GM12875 (cell line): ENCODE data around the gene CCNY.

Source experiments
- H3K4me3 ChIP-seq: one replicate; pipeline ENCODE4 v1.5.1; 2011; ENCODE audit warnings: low read depth, low read length, control low read depth
- CTCF ChIP-seq: IDR thresholded peaks from 2 replicates; pipeline ENCODE4 v1.5.1; 2011; ENCODE audit warnings: low read depth, mild to moderate bottlenecking, control low read depth, inconsistent platforms, low read length, moderate library complexity, borderline replicate concordance; ENCODE audit not compliant: insufficient read depth

The CCNY gene

GRCh38 chr10:35611750-35612149 is 275.4 kb downstream of the CCNY start:
- no peak overlapping the region for H3K4me3 ChIP-seq
- TF ChIP-seq CTCF: no peak

- no peak for TF ChIP-seq CTCF
- no peak overlapping the region for H3K4me3 ChIP-seq
Measured at GRCh38 chr10:35612385-35613106, 276.2 kb downstream of the CCNY start.

- no peak for TF ChIP-seq CTCF
- H3K4me3 ChIP-seq: no peak overlapping the region
Measured at GRCh38 chr10:35613107-35613440, 276.8 kb downstream of the CCNY start.

GRCh38 chr10:35613597-35614226 is 277.4 kb downstream of the CCNY start:
- TF ChIP-seq CTCF: no peak
- no peak overlapping the region for H3K4me3 ChIP-seq

GRCh38 chr10:35614312-35614711 is 278.0 kb downstream of the CCNY start:
- H3K4me3 ChIP-seq: no peak overlapping the region
- TF ChIP-seq CTCF: no peak
